GM12875 (cell line): Measurements from ENCODE around the gene LMTK2.

ENCODE experiments used
- H3K4me3 ChIP-seq: one replicate; pipeline ENCODE4 v1.5.1; 2011; ENCODE audit warnings: low read depth, low read length, control low read depth
- CTCF ChIP-seq: IDR thresholded peaks from 2 replicates; pipeline ENCODE4 v1.5.1; 2011; ENCODE audit warnings: low read depth, mild to moderate bottlenecking, control low read depth, inconsistent platforms, low read length, moderate library complexity, borderline replicate concordance; ENCODE audit not compliant: insufficient read depth

The LMTK2 gene

GRCh38 chr7:98137134-98137825 is 30.6 kb downstream of the LMTK2 start:
- TF ChIP-seq CTCF: no peak
- no peak overlapping the region for H3K4me3 ChIP-seq

- H3K4me3 ChIP-seq: no peak overlapping the region
- no peak for TF ChIP-seq CTCF
Measured at GRCh38 chr7:98137826-98138151, 31.1 kb downstream of the LMTK2 start.

GRCh38 chr7:98138672-98139071 is 32.0 kb downstream of the LMTK2 start:
- no peak overlapping the region for H3K4me3 ChIP-seq
- no peak for TF ChIP-seq CTCF

- TF ChIP-seq CTCF: no peak
- H3K4me3 ChIP-seq: no peak overlapping the region
Measured at GRCh38 chr7:98142658-98143057, 36.0 kb downstream of the LMTK2 start.

- no peak for TF ChIP-seq CTCF
- H3K4me3 ChIP-seq: no peak overlapping the region
Measured at GRCh38 chr7:98148607-98149006, 41.9 kb downstream of the LMTK2 start.

GRCh38 chr7:98149116-98149692 is 42.5 kb downstream of the LMTK2 start:
- H3K4me3 ChIP-seq: no peak overlapping the region
- no peak for TF ChIP-seq CTCF

GRCh38 chr7:98151884-98152283 is 45.2 kb downstream of the LMTK2 start:
- H3K4me3 ChIP-seq: no peak overlapping the region
- no peak for TF ChIP-seq CTCF
